NCI-H146 treated with DMSO at 0.1 percent for 48 hours (cell line): ENCODE measurements around the gene MSANTD1.

ENCODE experiments used
- DNase-seq: peaks from one replicate; lab custom pipeline; 2025; ENCODE audit not compliant: unreplicated experiment; lab: John Stamatoyannopoulos, UW

Gene MSANTD1

DNA sequence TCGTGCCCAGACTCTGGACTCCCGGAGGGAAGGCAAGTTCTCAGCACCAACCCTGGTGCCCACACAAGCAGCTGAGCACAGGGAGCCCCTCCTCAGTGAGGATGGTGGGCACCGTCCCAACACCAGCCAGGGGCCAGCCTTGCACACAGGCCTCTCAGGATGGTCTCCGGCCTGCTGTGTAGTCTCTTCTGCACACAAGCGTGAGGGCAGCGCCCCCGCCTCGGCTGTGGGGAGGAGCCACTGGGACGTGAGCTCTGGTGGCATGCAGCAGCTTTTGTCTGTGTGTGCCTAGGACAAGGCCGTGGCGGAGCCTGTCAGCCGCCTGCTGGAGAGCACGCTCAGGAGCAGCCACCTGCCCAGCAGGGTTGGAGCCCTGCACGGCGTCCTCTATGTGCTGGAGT lies 16.1 kb upstream of the MSANTD1 start:
- DNase-seq, result no peak

DNA sequence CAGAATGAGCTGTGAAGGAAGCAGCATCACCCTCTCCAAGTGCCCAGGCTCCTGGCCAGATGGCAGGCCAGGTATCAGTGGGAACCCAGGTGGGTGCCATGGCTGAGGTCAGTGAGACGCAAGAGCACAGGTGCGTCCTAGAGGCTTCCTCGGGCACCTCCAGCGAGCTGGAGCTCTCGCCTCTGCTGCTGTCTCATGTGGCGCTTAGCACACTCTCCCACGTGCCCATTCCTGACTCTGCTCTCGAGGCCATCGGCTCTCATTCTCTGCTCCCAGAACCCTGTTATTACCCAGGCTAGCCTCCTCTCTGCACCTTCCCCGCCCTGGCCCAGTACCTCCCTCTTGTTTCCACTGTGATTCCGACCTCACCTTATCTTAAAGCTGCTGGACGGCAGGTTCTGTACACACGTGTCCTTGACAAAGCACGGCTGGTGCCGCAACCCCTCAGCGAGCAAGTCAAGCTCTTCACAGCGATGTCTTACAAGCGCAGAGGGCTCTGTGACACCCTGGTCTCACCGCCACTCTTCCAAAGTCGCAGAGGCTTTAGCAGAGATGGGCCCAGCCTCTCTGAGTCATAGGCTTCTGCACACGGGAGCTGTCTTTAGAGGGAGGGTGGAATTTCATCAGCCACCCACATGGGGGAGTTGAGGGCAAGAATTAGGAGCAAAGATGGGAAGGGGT lies 15.4 kb upstream of the MSANTD1 start:
- no peak for DNase-seq

DNA sequence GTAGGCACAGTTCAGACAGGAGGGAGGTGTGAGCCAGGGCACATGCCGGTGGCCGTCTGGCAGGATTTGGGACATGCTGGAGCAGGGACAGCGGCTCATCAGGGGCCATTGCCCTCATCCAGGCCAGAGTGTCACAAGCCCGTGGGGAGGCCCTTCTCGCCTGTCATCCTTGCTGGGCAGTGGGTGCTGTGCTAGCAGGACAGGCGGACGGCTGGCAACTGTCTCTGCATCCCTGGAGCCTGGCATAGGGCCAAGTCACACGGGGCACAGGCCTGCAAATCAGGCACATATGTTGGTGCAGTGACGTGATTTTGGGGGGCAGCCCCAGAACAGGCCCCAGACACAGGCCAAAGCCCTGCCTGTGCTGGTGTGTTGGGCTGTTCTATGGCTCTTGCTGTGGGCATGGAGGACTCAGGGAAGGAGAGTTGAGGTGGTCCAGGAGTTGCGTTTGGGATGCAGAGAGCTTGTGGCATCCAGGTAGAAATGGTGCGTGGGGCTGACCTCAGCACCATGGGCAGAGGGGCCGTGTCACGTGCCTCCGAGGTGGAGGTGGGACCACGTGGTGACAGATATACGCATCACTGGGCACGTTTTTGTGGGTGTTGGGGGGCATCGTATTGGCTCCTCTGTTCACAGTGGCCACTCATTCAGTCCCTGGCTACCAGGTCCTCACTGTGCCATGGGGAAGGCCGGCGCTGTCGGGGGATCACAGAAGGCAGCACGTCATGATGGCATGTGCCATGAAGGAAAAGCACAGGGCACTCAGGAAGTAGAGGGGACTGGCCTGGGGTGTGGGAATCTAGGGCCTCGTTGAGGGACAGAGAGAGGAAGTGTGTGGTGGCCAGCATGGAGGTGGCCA lies 14.6 kb upstream of the MSANTD1 start:
- DNase-seq, result no peak

DNA sequence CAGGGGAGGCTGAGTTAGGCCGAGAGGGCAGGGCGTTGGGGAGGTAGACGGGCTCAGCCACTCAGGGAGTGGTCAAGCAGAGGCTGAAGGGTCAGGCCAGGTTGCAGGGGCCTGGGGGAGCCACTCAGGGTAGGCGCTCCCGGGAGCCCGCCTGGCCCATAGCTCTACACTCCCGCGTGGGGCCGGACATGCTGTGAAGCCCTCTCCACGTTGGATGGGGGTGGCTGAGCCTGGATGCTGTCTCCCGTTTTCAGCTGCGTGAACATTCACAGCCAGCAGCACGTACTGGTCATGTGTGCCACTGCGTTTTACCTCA lies 14.0 kb upstream of the MSANTD1 start:
- DNase-seq, result no peak

DNA sequence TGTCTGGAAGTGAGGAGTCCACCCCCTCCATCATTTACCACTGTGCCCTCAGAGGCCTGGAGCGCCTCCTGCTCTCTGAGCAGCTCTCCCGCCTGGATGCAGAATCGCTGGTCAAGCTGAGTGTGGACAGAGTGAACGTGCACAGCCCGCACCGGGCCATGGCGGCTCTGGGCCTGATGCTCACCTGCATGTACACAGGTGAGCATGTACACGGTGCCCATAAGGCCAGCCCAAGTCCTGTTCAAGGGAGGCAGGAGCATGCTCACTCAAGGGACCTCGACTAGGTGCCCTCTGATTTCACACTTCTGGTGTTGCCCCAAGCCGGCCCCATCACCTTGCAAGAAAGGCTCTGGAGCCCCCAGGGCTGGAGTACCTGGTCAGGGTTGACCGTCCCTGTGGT lies 13.4 kb upstream of the MSANTD1 start:
- DNase-seq, result no peak

DNA sequence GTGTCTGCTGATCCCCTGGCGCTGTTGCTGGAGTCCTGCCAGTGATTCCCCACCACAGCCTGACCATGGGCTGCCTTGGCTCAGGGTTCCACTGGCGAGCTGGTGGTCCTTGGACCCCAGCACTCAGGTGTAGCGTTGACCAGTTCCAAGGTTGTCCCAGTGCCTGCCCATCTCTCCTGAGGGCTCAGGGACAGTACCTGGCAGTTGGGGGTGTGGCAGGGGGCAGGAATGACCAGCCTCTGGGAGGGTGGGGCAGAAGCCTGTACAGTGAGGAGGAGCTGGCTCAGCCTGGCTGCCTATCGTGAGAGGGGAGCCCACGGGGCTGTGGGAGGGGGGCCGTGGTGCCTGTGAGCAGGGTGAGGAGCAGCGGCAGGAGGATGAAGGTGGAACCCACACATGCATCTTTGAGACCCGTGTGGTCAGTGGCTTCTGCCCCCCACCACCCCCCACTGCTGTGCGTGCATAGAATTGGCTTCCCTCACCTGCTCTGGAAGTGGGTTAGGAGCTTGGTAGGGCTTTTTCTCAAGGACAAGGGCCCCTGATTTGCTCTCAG lies 12.6 kb upstream of the MSANTD1 start:
- no peak for DNase-seq

DNA sequence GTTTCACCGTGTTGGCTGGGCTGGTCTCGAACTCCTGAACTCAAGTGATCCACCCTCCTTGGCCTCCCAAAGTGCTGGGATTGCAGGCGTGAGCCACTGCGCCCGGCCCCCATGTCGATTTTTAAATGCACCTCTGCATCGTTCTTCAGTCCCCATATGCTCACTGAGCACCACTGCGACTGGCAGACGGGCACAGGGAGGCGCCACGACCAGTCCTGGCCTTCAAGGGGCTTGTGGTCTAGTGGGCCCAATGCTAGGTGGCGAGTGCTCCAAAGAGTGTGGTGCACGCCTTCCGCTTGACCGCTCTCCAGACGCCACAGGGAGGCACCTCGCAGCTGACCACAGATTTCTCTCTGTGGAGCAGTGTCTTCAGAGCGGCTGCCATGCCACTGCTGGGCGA lies 11.7 kb upstream of the MSANTD1 start:
- no peak for DNase-seq

DNA sequence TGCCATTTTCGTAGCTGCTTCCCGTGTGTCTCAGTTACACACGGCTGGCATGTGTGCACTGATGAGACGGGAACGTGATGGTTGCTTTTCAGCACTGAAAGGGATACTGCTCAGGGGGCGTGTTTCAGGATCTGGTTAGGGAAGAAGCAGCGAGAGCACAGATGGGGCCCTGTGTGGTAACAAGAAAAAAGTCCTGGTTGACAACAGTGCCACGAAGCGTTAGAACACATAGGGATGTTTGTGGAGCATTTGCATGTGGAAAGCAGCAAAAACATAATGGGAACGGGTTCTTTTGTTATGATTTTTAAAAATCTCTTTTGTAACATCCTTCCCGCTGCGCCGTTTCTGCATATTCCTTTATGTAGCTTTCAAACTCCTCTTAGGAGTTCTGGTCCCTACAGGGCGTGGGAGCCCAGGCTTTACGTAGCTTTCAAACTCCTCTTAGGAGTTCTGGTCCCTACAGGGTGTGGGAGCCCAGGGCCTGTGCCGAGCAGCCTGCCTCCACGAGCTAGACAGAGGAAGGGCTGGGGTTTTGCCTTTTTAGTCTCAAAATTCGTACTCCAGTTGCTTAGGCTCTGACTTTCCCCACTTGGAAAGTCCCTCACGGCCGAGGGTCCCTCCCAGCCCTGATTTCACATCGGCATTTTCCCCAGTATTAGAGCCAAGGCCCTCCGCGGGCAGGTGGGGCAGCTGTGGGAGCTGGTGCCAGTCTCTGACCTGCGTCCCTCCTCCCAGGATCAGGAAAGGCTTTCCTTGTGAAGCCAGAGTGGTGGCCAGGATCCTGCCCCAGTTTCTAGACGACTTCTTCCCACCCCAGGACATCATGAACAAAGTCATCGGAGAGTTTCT lies 11.0 kb upstream of the MSANTD1 start:
- no peak for DNase-seq

DNA sequence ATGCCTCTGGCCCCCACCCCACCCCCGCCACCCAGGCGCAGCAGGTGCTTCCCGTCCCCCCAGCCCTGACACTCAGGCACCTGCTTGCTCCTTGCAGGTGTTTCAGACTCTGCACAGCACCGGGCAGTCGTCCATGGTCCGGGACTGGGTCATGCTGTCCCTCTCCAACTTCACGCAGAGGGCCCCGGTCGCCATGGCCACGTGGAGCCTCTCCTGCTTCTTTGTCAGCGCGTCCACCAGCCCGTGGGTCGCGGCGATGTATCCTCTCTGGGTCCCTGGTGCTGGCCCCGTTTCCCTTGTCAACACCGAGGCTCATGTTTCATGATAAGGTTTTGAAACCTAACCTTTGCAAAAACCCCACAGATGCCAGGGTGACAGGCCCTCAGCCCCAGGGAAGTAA lies 10.2 kb upstream of the MSANTD1 start:
- DNase-seq, result no peak

DNA sequence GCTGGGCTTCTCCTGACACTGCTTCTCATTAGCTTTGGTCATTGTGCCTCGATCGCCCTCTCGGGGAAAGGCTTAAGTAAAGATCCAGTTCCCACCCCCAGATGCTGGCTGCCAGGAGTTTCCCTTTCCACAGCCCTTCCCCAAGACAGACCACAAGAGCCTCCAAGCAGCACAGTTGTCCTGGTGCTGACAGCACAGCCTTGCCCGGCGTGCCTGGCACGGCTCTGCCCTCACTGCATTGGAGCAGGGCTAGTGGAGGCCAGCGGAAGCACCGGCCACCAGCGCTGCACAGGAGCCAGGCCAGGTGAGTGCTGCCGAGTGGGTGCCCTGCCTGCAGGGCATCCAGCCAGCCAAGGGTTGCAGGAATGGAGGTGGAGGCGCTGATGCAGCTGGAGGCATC lies 9.7 kb upstream of the MSANTD1 start:
- DNase-seq, result no peak

DNA sequence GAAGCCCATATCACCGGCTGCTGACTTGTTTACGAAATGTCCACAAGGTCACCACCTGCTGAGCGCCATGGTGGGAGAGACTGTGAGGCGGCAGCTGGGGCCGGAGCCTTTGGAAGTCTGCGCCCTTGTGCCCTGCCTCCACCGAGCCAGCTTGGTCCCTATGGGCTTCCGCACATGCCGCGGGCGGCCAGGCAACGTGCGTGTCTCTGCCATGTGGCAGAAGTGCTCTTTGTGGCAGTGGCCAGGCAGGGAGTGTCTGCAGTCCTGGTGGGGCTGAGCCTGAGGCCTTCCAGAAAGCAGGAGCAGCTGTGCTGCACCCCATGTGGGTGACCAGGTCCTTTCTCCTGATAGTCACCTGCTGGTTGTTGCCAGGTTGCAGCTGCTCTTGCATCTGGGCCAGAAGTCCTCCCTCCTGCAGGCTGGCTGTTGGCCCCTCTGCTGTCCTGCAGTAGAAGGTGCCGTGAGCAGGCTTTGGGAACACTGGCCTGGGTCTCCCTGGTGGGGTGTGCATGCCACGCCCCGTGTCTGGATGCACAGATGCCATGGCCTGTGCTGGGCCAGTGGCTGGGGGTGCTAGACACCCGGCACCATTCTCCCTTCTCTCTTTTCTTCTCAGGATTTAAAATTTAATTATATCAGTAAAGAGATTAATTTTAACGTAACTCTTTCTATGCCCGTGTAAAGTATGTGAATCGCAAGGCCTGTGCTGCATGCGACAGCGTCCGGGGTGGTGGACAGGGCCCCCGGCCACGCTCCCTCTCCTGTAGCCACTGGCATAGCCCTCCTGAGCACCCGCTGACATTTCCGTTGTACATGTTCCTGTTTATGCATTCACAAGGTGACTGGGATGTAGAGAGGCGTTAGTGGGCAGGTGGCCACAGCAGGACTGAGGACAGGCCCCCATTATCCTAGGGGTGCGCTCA lies 8.7 kb upstream of the MSANTD1 start:
- DNase-seq, result peak; percentile 98

DNA sequence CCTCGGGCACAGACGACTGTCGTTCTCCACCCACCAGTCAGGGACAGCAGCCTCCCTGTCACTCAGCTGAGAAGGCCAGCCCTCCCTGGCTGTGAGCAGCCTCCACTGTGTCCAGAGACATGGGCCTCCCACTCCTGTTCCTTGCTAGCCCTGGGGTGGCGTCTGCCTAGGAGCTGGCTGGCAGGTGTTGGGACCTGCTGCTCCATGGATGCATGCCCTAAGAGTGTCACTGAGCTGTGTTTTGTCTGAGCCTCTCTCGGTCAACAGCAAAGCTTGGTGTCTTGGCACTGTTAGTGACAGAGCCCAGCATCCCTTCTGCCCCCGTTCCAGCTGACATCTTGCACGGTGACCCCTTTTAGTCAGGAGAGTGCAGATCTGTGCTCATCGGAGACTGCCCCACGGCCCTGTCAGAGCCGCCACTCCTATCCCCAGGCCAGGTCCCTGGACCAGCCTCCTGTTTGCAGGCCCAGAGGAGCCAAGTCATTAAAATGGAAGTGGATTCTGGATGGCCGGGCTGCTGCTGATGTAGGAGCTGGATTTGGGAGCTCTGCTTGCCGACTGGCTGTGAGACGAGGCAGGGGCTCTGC lies 7.9 kb upstream of the MSANTD1 start:
- DNase-seq, result no peak

DNA sequence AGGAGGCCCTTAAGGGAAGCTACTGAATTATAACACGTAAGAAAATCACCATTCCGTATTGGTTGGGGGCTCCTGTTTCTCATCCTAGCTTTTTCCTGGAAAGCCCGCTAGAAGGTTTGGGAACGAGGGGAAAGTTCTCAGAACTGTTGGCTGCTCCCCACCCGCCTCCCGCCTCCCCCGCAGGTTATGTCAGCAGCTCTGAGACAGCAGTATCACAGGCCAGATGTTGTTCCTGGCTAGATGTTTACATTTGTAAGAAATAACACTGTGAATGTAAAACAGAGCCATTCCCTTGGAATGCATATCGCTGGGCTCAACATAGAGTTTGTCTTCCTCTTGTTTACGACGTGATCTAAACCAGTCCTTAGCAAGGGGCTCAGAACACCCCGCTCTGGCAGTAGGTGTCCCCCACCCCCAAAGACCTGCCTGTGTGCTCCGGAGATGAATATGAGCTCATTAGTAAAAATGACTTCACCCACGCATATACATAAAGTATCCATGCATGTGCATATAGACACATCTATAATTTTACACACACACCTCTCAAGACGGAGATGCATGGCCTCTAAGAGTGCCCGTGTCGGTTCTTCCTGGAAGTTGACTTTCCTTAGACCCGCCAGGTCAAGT lies 6.9 kb upstream of the MSANTD1 start:
- DNase-seq, result no peak

DNA sequence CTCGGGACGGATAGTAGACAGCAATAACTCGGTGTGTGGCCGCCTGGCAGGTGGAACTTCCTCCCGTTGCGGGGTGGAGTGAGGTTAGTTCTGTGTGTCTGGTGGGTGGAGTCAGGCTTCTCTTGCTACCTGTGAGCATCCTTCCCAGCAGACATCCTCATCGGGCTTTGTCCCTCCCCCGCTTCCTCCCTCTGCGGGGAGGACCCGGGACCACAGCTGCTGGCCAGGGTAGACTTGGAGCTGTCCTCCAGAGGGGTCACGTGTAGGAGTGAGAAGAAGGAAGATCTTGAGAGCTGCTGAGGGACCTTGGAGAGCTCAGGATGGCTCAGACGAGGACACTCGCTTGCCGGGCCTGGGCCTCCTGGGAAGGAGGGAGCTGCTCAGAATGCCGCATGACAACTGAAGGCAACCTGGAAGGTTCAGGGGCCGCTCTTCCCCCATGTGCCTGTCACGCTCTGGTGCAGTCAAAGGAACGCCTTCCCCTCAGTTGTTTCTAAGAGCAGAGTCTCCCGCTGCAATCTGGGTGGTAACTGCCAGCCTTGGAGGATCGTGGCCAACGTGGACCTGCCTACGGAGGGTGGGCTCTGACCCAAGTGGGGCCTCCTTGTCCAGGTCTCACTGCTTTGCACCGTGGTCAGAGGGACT lies 5.7 kb upstream of the MSANTD1 start:
- DNase-seq, result no peak

DNA sequence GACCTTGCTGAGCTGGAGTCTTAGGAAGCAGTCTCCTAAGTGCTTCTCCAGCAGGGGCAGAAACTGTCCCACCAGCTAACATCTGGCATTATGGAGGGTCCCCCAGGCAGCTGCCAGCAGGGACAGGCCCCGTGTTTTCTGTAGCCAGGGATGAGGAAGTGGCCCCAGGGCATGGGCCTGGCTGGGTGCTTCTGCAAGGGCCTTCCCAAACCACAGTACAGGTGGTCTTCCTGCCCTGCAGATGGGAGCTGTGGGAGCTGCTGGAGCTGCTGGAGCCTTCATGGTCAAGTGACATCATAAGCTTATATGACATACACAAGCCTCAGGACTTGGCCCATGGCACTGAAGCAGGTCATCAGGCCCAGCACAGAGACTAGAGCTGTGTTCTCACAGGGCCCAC lies 5.0 kb upstream of the MSANTD1 start:
- no peak for DNase-seq

DNA sequence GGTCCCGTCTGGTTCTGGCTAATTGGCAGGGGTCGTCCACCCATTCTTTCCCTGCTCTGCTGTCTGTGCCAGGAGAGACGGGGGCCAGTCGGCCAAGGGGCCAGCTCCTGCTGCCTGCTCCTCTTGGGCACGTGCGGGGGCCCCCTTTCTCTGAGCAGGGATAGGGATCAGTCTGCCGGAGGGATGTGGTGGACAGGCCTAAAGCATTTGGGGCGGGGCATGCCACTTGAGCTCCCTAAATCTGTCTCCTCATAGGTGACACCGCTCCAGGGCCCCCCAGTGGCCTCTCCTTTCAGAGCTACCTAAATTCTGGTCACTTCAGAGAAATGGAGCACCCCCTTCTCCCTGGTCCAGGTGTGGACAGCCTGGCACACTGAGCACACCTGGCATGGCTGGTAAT lies 4.2 kb upstream of the MSANTD1 start:
- no peak for DNase-seq

DNA sequence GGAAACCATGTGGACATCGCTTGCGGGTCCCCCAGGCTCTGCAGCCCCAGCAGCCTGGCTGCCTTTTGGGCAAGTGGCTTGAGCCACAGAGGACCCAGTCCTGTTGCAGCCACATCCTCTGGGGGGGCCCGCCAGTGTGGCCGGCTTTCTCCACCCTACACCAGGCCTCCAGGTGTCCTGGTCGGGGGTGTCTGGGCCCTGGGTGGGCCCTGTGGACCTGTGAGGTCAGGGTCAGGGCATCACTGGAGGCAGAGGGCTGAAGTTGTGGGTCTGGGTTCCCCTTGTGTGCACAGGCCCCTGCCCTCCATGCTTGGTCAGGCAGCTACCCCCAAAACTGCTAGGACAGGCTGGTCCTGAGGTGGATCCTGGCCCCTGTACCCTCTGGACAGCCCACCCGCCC lies 3.3 kb upstream of the MSANTD1 start:
- DNase-seq, result no peak

DNA sequence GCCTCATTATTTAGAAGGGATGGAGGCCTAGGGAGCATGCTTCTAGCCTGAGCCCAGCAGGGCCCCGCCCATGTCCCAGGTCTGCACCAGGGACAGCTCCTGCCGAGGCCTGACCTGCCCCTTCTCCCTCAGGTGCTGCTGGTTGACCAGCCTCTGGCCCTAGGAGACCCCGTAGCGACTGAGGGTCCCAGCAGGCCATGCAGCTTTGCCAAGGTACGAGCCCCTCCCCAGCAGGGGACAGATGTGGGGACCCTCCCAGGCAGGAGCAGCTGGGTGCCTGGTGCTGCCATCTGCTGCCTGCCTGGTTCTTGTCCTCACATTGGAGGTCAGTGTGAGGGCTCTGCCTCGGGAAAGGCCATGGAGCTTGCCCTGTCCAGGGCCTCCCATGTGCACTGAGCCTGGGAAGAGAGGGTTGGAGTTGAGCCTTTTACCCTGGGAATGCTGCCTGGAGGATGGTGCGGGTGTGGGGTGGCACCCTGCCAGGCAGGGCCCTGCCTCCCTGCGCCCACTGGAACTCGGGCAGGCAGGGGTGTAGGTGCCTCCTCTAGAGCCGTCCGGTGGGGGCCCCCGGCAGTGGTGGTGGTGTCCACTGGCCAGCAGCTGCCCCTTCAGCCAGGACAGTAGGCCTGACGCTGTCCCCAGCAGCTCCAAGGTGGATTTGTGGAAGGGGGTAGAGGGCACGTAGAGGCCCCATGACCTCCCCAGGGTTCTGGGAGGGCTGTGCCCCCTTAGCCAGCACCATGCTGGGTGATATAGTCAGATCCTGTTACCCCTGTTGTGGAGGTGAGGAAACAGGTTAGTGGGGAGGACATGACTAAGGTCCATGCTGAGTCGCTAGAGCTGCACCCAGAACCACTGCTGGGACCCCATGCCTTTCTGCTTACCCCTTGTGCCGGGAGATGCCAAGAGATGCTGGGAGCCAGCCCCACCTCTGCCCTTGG lies 2.2 kb upstream of the MSANTD1 start:
- DNase-seq, result no peak
